Hepatocyte (in vitro differentiated cells): ENCODE data around the gene BRMS1L.
"Not testable (repeated sequence)": the region's sequence is repeated elsewhere in the genome, so short reads cannot be mapped to it uniquely, and the experiment has no call there.

Source experiments
- EZH2 ChIP-seq: fragments of 200-600 bp; sonication (generic); IDR thresholded peaks from 2 replicates; pipeline ENCODE4 v1.6.1; 2016; ENCODE audit warnings: antibody characterized with exemption, mild to moderate bottlenecking, borderline replicate concordance
- TF ChIP-seq, protein P1 (sequence below): fragments of 200-600 bp; sonication (generic); IDR thresholded peaks from 2 replicates; pipeline ENCODE4 v1.5.1; 2016; ENCODE audit warnings: antibody characterized with exemption, mild to moderate bottlenecking; ENCODE audit not compliant: poor library complexity

- TF ChIP-seq, protein P1, sequence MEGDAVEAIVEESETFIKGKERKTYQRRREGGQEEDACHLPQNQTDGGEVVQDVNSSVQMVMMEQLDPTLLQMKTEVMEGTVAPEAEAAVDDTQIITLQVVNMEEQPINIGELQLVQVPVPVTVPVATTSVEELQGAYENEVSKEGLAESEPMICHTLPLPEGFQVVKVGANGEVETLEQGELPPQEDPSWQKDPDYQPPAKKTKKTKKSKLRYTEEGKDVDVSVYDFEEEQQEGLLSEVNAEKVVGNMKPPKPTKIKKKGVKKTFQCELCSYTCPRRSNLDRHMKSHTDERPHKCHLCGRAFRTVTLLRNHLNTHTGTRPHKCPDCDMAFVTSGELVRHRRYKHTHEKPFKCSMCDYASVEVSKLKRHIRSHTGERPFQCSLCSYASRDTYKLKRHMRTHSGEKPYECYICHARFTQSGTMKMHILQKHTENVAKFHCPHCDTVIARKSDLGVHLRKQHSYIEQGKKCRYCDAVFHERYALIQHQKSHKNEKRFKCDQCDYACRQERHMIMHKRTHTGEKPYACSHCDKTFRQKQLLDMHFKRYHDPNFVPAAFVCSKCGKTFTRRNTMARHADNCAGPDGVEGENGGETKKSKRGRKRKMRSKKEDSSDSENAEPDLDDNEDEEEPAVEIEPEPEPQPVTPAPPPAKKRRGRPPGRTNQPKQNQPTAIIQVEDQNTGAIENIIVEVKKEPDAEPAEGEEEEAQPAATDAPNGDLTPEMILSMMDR = not testable (repeated sequence)
- not testable (repeated sequence) for TF ChIP-seq EZH2
These were observed 15.6 kb downstream of the BRMS1L start for GRCh38 chr14:35841704-35842103.
